Karpas-422 (cell line): ENCODE measurements around the gene GDPD5. TPM values are rescaled to one million over a fixed set of nuclear protein-coding genes. Genes with fewer than 3 reads are reported as not detected.

Experiments
- DNase-seq: peaks from one replicate; pipeline ENCODE4 v3.0.0-alpha.2; 2015
- H2AFZ ChIP-seq: fragments of 200-600 bp; sonication (generic); 2 replicates; pipeline ENCODE4 v1.6.1; 2014; ENCODE audit warnings: antibody characterized with exemption, low read length, mixed read lengths
- H3K27ac ChIP-seq: fragments of 200-600 bp; sonication (generic); 2 replicates; pipeline ENCODE4 v1.5.1; 2014; ENCODE audit warnings: mild to moderate bottlenecking, low read length, moderate library complexity
- H3K27me3 ChIP-seq: fragments of 200-600 bp; sonication (generic); 2 replicates; pipeline ENCODE4 v1.6.1; 2014; ENCODE audit warnings: low read length, mixed read lengths
- H3K36me3 ChIP-seq: fragments of 200-600 bp; sonication (generic); 2 replicates; pipeline ENCODE4 v1.6.1; 2014; ENCODE audit warnings: low read length, mixed read lengths; ENCODE audit not compliant: insufficient read depth
- H3K4me1 ChIP-seq: fragments of 200-600 bp; sonication (generic); 2 replicates; pipeline ENCODE4 v1.6.1; 2014; ENCODE audit warnings: mild to moderate bottlenecking, low read length, mixed read lengths
- H3K4me2 ChIP-seq: fragments of 200-600 bp; sonication (generic); 2 replicates; pipeline ENCODE4 v1.6.1; 2014; ENCODE audit warnings: low read length, low read depth, mild to moderate bottlenecking; ENCODE audit not compliant: poor library complexity, severe bottlenecking
- H3K4me3 ChIP-seq: fragments of 200-600 bp; sonication (generic); 2 replicates; pipeline ENCODE4 v1.5.1; 2014; ENCODE audit warnings: mild to moderate bottlenecking, antibody characterized with exemption, low read length, mixed read lengths
- H3K79me2 ChIP-seq: fragments of 200-600 bp; sonication (generic); 2 replicates; pipeline ENCODE4 v1.6.1; 2014; ENCODE audit warnings: mild to moderate bottlenecking, low read length, mixed read lengths
- H3K9ac ChIP-seq: fragments of 200-600 bp; sonication (generic); 2 replicates; pipeline ENCODE4 v1.6.0; 2014; ENCODE audit warnings: low read length
- H3K9me2 ChIP-seq: fragments of 200-600 bp; sonication (generic), shearing (Covaris generic); replicated peaks from 2 replicates; pipeline ENCODE4 v1.6.0; 2014; ENCODE audit warnings: mild to moderate bottlenecking, low read length, moderate library complexity; ENCODE audit not compliant: insufficient read depth
- H3K9me3 ChIP-seq: fragments of 300-700, 200-600 bp; sonication (generic); 2 replicates; pipeline ENCODE4 v1.6.1; 2014; ENCODE audit warnings: low read length, mixed read lengths
- H4K20me1 ChIP-seq: fragments of 200-600 bp; sonication (generic); 2 replicates; pipeline ENCODE4 v1.6.1; 2014; ENCODE audit warnings: mild to moderate bottlenecking, antibody characterized with exemption, low read length, low read depth; ENCODE audit not compliant: insufficient read depth
- total RNA-seq: library from RNA; depleted of rRNA; stranded (reverse); fragments of >200 nt; shearing (Covaris generic); gene quantifications from 2 replicates; pipeline ENCODE4 v1.2.3, GENCODE V29; 2014; ENCODE audit warnings: low replicate concordance

GDPD5 gene
- total RNA-seq, 1 experiment from 2014 or later, result 137 TPM

DNA sequence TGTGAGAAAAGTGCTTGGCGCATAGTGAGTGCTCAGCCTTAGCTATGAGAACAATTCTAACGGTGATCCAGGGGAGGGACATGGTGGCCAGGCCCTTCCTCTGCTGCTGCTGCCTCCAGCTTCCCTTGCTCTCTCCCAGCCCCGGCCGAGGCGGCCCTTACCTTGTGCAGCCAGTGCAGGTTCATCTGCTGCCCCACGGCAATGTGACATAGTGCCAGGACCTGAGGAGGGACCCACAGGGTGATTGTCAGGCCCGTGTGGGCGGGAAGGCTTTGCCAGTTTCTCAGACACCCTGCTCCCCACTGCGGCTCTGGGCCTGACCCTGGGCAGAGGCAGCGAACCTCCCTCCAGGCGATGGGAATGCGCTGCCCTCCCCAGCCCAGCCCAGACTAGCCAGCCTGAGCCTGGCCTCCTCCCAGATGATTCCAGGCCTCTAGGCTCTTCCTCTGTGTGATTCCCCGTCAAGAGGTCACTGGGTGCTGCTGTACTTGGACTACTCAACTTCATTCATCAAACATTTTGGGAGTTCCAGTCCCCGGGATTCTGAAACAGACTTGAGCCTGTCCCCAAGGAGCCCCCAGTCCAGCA lies 69.1 kb downstream of the GDPD5 start:
- no peak overlapping the region for H3K27ac ChIP-seq
- H3K9me2 ChIP-seq, result no peaks in the 10 kb centered on the region
- no peaks in the 10 kb centered on the region for H3K4me1 ChIP-seq
- H3K4me2 ChIP-seq, result no peak overlapping the region
- no peak for DNase-seq
- no peaks in the 10 kb centered on the region for H3K9me3 ChIP-seq
- H3K36me3 ChIP-seq, result peaks cover 34% of the 10 kb centered on the region
- no peak overlapping the region for H2AFZ ChIP-seq
- no peak overlapping the region for H3K4me3 ChIP-seq
- H3K79me2 ChIP-seq, result no peaks in the 10 kb centered on the region
- no peak overlapping the region for H3K9ac ChIP-seq
- no peaks in the 10 kb centered on the region for H3K27me3 ChIP-seq
- H4K20me1 ChIP-seq, result no peaks in the 10 kb centered on the region

DNA sequence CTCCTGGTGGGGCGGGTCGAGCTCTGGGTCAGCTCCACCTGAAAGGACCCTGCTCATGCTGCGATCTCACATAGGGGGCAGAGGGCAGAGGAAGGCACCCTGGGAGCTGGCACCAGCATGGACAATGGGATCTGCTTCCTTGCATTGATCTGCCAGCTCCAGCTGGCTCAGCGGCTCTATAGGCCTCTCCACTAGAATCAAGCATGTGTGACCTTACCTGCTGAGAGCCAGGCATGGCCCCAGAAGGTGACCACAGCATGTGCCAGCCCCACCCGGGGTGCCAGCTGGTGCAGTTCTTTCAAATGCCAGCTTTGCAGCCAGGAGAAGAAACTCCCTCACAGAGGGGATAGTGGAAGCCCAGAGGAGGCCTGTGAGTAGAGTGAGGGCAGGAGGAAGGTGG lies 70.8 kb downstream of the GDPD5 start:
- DNase-seq, result no peak
- H3K9me3 ChIP-seq, result no peaks in the 10 kb centered on the region
- H3K9ac ChIP-seq, result no peak overlapping the region

DNA sequence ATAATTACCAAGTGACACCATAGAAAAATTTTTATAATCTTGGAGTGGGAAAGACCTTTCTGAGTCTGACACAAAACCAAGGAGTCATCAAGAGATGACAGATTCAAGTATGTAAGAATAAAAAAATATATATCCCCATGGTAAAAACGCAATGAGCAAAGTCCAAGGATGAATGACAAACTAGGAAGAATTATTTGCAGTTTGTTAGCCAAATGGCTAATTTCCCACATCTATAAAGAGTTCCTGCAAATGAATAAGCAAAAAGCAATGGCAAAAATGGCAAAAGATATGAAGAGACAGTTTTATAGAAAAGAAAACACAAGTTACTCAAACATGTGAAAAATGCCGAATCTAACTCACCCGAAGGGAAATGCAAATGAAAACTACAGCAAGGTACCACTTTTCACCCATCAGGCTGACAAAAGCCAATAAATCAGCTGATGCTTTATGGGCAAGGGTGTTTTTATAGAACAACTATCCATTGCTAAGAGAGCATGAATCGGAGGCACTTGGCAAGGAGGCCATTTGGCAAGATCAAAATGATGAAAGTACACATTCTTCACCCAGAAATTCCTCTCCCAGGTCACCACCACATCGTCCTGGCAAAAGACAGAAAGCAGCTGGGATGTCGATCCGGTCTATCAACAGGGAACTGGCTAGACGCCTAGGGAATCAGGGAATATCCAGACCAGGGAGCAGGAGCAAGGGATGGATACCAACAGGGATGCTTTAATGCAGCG lies 71.7 kb downstream of the GDPD5 start:
- Histone ChIP-seq H3K79me2 (no peaks in the 10 kb centered on the region), H3K4me2 (no peak overlapping the region), H4K20me1 (no peaks in the 10 kb centered on the region), H3K27me3 (no peaks in the 10 kb centered on the region), H3K9ac (no peak overlapping the region), H3K36me3 (peaks cover 28% of the 10 kb centered on the region), H3K4me1 (no peaks in the 10 kb centered on the region), H3K9me3 (no peaks in the 10 kb centered on the region), H3K27ac (no peak overlapping the region), H3K4me3 (no peak overlapping the region), H3K9me2 (no peaks in the 10 kb centered on the region), H2AFZ (no peak overlapping the region)
- no peak for DNase-seq

More for the DNA sequence above, 70.8 kb downstream of the GDPD5 start:
- no peaks in the 10 kb centered on the region for H3K79me2 ChIP-seq
- no peaks in the 10 kb centered on the region for H4K20me1 ChIP-seq
- H3K4me2 ChIP-seq, result no peak overlapping the region
- no peaks in the 10 kb centered on the region for H3K27me3 ChIP-seq
- H3K27ac ChIP-seq, result no peak overlapping the region
- no peaks in the 10 kb centered on the region for H3K9me2 ChIP-seq
- H3K36me3 ChIP-seq, result peaks cover 28% of the 10 kb centered on the region
- H3K4me3 ChIP-seq, result no peak overlapping the region
- no peaks in the 10 kb centered on the region for H3K4me1 ChIP-seq
- H2AFZ ChIP-seq, result no peak overlapping the region

DNA sequence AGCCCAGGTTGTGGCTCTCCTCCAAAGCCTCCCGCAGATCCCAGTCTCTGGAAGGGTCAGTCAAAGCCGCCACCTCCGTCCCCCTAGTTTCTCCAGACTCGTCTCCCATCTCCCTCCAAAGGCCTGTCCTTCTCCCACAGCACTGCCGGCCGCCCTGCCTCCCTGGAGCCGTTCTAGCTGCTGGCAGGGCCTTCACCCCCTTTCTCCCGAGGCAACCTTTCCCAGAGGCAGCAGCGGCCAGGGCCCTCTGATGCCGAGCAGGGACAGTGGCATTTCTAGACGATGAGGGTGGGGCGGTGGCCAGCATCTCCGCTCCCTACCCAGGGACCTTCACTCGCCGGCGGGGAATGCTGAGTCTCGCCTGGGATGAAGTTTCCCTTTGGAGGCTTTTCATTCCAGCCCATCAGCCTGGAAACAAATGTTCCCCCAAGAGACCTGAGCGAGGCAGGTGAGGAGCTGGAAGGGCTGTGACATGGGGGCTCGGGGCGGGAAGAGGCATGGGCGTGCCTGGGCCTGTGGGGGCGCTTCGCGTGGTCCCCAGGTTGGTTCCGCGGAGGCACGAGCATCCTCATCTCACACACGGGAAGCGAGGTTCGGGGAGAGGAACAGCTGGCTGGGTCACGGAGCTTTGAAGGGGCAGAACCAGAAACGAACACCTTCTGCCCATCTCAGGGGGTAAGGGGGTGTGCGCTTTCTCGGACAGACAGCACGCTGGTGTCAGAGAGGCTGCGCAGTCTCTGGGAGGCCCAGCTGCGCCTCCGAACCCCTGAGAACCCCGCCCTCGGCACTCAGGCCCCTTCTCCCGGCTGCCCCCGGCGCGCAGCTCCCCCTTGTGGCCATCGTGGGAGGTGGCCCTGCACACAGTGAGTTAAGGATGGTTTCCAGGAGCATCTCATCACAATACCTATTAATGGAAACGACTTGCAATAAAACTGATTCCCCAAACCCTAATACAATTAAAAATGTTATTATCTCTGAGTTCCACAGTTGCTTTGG lies 74.6 kb downstream of the GDPD5 start:
- Histone ChIP-seq H3K4me1 (no peaks in the 10 kb centered on the region), H3K9me3 (no peaks in the 10 kb centered on the region), H3K4me2 (no peak overlapping the region), H2AFZ (no peak overlapping the region), H3K36me3 (peaks cover 28% of the 10 kb centered on the region), H3K4me3 (no peak overlapping the region), H3K79me2 (no peaks in the 10 kb centered on the region), H3K9me2 (no peaks in the 10 kb centered on the region), H3K9ac (no peak overlapping the region), H4K20me1 (no peaks in the 10 kb centered on the region), H3K27me3 (no peaks in the 10 kb centered on the region), H3K27ac (no peak overlapping the region)
- DNase-seq, result peak; percentile 78

DNA sequence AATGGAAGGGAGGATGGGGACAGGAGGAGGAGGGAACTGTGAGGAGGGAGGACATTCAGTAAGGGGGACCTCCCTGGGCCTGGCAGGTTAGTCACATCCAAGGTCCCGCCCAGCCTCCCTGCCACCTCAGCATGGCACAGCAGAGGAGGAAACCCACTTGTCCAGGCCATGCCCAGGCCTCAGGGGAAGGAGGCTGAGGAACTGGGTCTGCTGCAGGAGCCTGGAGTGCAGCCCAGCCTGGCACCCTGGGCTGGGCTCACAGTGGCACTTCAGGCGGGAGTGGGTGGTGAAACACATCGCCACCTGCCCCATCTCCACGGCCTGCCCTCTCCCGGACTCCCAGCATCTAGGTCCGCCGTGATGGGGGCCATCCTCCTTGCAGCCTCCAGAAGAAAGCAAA lies 75.5 kb downstream of the GDPD5 start:
- Histone ChIP-seq H2AFZ (no peak overlapping the region), H3K79me2 (no peaks in the 10 kb centered on the region), H3K9me3 (no peaks in the 10 kb centered on the region)

DNA sequence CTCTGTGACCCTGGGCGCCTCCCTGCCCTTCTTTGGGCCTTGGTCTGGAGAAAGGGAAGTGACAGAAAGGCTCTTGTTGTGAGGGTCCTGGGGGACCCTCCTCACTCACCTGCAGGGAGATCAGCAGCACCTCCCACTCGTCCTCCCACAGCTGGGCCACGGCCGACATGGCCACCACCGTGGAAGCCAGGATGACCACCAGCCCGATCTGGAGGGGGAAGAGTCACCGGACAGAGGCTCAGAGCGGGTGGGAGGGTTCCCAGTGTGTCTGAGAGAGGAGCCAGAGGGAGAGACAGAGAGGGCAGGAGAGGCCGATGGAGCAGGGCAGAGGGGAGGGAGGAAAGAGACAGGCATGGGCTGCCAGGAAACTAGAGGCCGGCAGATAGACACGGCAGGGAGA lies 76.0 kb downstream of the GDPD5 start:
- Histone ChIP-seq H3K79me2 (no peaks in the 10 kb centered on the region), H3K27ac (no peak overlapping the region), H3K9me2 (no peaks in the 10 kb centered on the region), H3K9me3 (no peaks in the 10 kb centered on the region), H3K9ac (no peak overlapping the region), H4K20me1 (no peaks in the 10 kb centered on the region; the same call in 1 of the 2 replicates), H3K36me3 (peaks cover 27% of the 10 kb centered on the region), H3K4me2 (no peak overlapping the region), H3K4me3 (no peak overlapping the region), H3K27me3 (no peaks in the 10 kb centered on the region), H2AFZ (no peak overlapping the region), H3K4me1 (no peaks in the 10 kb centered on the region)
- no peak for DNase-seq

More for the DNA sequence above, 75.5 kb downstream of the GDPD5 start:
- no peaks in the 10 kb centered on the region for H3K9me2 ChIP-seq
- H3K36me3 ChIP-seq, result peaks cover 25% of the 10 kb centered on the region
- no peaks in the 10 kb centered on the region for H3K27me3 ChIP-seq
- H3K4me1 ChIP-seq, result no peaks in the 10 kb centered on the region
- H3K4me2 ChIP-seq, result no peak overlapping the region
- no peaks in the 10 kb centered on the region for H4K20me1 ChIP-seq
- H3K9ac ChIP-seq, result no peak overlapping the region
- no peak overlapping the region for H3K27ac ChIP-seq
- no peak for DNase-seq
- H3K4me3 ChIP-seq, result no peak overlapping the region

DNA sequence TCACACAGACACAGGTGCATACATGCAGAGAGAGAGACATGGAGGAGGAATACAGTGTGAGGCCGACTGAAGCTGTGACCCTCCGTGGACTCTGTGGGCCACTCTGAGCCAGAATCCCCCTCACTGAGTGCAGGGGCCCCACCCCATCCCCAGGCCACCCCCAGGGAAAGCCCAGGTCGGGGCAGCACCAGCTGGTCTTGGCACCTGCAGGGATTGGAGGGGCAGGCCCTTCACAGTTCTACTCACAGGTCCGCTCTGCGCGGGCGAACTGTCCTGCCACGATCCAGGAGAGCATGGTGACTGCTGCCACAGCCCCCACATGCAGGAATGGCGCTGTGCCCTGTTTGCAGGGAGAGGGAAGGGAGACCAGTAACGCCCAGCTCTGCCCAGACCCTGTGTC lies 76.5 kb downstream of the GDPD5 start:
- Histone ChIP-seq H3K9me3 (no peaks in the 10 kb centered on the region), H3K4me2 (no peak overlapping the region), H3K27me3 (no peaks in the 10 kb centered on the region), H4K20me1 (no peaks in the 10 kb centered on the region; the same call in 1 of the 2 replicates), H3K9ac (no peak overlapping the region), H3K27ac (no peak overlapping the region), H3K36me3 (peaks cover 31% of the 10 kb centered on the region), H2AFZ (no peak overlapping the region), H3K9me2 (no peaks in the 10 kb centered on the region), H3K4me1 (no peaks in the 10 kb centered on the region), H3K79me2 (no peaks in the 10 kb centered on the region), H3K4me3 (no peak overlapping the region)
- no peak for DNase-seq

DNA sequence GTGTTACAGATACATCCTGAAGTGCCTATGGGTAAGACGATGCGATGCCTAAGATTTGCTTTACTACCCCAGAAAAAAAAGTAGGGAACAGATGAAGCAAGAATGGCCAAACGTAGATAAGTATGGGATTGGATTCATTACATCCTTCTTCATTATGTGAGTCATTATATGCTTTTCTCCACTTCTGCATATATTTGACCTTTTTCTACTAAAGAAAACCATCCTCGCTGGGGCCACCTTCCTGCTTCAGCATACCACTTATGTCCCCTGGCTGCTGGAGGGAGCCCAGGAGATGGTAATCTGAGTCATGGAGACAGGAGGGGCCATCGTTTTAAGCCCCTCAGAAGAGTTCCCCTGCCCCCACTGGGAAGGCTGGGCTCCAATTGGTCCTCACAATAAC lies 78.3 kb downstream of the GDPD5 start:
- no peak overlapping the region for H3K4me3 ChIP-seq
- no peak overlapping the region for H2AFZ ChIP-seq
- H3K4me1 ChIP-seq, result no peaks in the 10 kb centered on the region
- no peak overlapping the region for H3K9ac ChIP-seq
- no peaks in the 10 kb centered on the region for H3K79me2 ChIP-seq
- H3K9me2 ChIP-seq, result no peaks in the 10 kb centered on the region
- H3K36me3 ChIP-seq, result peaks cover 33% of the 10 kb centered on the region
- no peak for DNase-seq
- H3K9me3 ChIP-seq, result no peaks in the 10 kb centered on the region
- no peak overlapping the region for H3K27ac ChIP-seq
- no peak overlapping the region for H3K4me2 ChIP-seq
- H4K20me1 ChIP-seq, result no peaks in the 10 kb centered on the region; the same call in 1 of the 2 replicates
- no peaks in the 10 kb centered on the region for H3K27me3 ChIP-seq
